Dermis blood vessel endothelial cell (primary cell): Measurements from ENCODE around the gene DNAH8. TPM values are rescaled to one million over a fixed set of nuclear protein-coding genes. Genes with fewer than 3 reads are reported as not detected.

ENCODE experiments used
- DNase-seq: peaks from one replicate; pipeline ENCODE4 v3.0.0; 2010
- total RNA-seq: library from RNA; depleted of rRNA; stranded (reverse); fragments of >200 nt; gene quantifications from 2 replicates; pipeline ENCODE4 v1.2.3, GENCODE V29; 2014

DNAH8 gene
- total RNA-seq, 1 donor from 2014 or later: under 0.01 TPM

GRCh38 chr6:39056191-39056590 is 341.1 kb downstream of the DNAH8 start:
- DNase-seq: no peak

GRCh38 chr6:39056681-39057080 is 341.6 kb downstream of the DNAH8 start:
- DNase-seq: no peak

- DNase-seq: no peak
Measured at GRCh38 chr6:39057251-39058155, 342.4 kb downstream of the DNAH8 start.

GRCh38 chr6:39058471-39059147 is 343.5 kb downstream of the DNAH8 start:
- DNase-seq: no peak

GRCh38 chr6:39059496-39060310 is 344.6 kb downstream of the DNAH8 start:
- no peak for DNase-seq

GRCh38 chr6:39060467-39061160 is 345.5 kb downstream of the DNAH8 start:
- DNase-seq: no peak

- DNase-seq: no peak
Measured at GRCh38 chr6:39061182-39061581, 346.1 kb downstream of the DNAH8 start.

- DNase-seq: no peak
Measured at GRCh38 chr6:39061588-39061987, 346.5 kb downstream of the DNAH8 start.

- DNase-seq: no peak
Measured at GRCh38 chr6:39062014-39062740, 347.1 kb downstream of the DNAH8 start.

- no peak for DNase-seq
Measured at GRCh38 chr6:39063526-39063925, 348.4 kb downstream of the DNAH8 start.

- no peak for DNase-seq
Measured at GRCh38 chr6:39065561-39065960, 350.4 kb downstream of the DNAH8 start.

GRCh38 chr6:39068391-39068790 is 353.3 kb downstream of the DNAH8 start:
- DNase-seq: no peak

GRCh38 chr6:39072830-39073229 is 357.7 kb downstream of the DNAH8 start:
- DNase-seq: no peak

- no peak for DNase-seq
Measured at GRCh38 chr6:39073471-39074355, 358.6 kb downstream of the DNAH8 start.

GRCh38 chr6:39074486-39074885 is 359.4 kb downstream of the DNAH8 start:
- DNase-seq: no peak

- no peak for DNase-seq
Measured at GRCh38 chr6:39075010-39075686, 360.0 kb downstream of the DNAH8 start.

GRCh38 chr6:39075807-39076622 is 360.9 kb downstream of the DNAH8 start:
- DNase-seq: no peak

- DNase-seq: no peak
Measured at GRCh38 chr6:39076623-39077535, 361.8 kb downstream of the DNAH8 start.
